ENCODE data around the gene ISG15. TPM values are rescaled to one million over a fixed set of nuclear protein-coding genes. Genes with fewer than 3 reads are reported as not detected.
A peak's percentile ranks its signal among the peaks of the same experiment; 100 is the strongest.

ISG15 gene
- total RNA-seq, 1 donor from 2014 or later = 22.3 TPM

DNA sequence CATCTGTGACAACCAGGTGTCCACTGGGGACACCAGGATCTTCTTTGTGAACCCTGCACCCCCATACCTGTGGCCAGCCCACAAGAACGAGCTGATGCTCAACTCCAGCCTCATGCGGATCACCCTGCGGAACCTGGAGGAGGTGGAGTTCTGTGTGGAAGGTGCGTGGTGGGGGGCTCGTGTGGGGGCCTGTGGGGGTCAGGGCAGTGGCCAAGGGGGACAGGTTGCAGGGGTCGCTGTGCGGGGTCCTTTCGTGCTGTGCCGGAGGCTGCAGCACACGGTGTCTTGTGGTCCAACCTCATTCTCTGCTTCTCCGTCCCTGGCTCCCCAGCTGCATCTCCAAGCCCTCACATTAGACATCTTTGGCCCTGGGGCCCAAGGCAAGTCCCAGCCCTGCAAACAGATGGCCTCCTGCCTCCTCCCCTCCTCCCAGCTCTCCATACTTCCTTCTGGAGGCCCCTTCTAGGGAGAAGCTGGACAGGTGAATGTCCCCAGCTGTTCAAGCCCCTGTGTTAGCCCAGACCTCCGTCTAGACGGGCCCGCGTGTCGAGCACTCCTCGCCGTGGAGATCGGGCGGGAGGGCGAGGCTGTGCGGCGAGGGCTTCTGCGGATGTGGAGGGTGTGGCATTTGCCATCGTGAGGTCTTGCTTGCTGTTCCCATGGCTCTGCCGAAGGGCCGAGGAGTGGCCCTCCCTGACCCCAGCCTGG lies 9.2 kb downstream of the ISG15 start:
- Mint-ChIP-seq H3K9me3 (no peaks in the 10 kb centered on the region), H3K27ac (ENCODE audit: unreplicated experiment) (peak overlapping the region; percentile 19), H3K4me3 (peak overlapping the region; percentile 86), H3K36me3 (ENCODE audit: low read depth) (no peaks in the 10 kb centered on the region), H3K27me3 (ENCODE audit: low read depth) (no peaks in the 10 kb centered on the region), H3K4me1 (peaks cover 15% of the 10 kb centered on the region)
- DNase-seq (ENCODE audit: low read depth, low spot score) = no peak
- TF ChIP-seq, protein P1, sequence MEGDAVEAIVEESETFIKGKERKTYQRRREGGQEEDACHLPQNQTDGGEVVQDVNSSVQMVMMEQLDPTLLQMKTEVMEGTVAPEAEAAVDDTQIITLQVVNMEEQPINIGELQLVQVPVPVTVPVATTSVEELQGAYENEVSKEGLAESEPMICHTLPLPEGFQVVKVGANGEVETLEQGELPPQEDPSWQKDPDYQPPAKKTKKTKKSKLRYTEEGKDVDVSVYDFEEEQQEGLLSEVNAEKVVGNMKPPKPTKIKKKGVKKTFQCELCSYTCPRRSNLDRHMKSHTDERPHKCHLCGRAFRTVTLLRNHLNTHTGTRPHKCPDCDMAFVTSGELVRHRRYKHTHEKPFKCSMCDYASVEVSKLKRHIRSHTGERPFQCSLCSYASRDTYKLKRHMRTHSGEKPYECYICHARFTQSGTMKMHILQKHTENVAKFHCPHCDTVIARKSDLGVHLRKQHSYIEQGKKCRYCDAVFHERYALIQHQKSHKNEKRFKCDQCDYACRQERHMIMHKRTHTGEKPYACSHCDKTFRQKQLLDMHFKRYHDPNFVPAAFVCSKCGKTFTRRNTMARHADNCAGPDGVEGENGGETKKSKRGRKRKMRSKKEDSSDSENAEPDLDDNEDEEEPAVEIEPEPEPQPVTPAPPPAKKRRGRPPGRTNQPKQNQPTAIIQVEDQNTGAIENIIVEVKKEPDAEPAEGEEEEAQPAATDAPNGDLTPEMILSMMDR (conservative IDR thresholded peaks at IDR 0.05) = no peak

DNA sequence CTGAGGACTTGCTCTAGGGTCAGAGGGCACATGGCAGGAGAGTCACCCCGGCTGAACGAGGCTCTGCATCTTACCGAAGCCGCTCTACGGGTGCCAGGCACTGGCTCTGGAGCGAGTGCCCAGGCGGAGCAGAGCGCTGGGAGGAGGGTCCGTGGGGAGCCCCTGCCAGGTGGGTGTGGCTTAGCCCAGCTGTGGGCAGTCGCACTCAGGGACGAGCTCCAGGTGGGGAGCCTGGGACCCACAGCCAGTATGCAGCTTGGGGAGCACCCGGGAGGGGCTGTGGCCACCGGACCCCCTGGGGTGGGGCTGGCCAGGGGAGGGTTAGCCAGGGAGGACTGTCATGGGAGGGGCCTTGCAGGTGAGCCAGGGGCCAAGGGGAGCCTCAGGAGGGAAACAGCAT lies 10.4 kb downstream of the ISG15 start:
- Mint-ChIP-seq H3K27me3 (ENCODE audit: low read depth) (no peaks in the 10 kb centered on the region), H3K4me1 (peaks cover 13% of the 10 kb centered on the region), H3K36me3 (ENCODE audit: low read depth) (no peaks in the 10 kb centered on the region), H3K9me3 (no peaks in the 10 kb centered on the region), H3K4me3 (peak overlapping the region; percentile 86), H3K27ac (ENCODE audit: unreplicated experiment) (no peak overlapping the region)
- DNase-seq (ENCODE audit: low read depth, low spot score) = no peak
- TF ChIP-seq, protein P1 (conservative IDR thresholded peaks at IDR 0.05) = no peak

DNA sequence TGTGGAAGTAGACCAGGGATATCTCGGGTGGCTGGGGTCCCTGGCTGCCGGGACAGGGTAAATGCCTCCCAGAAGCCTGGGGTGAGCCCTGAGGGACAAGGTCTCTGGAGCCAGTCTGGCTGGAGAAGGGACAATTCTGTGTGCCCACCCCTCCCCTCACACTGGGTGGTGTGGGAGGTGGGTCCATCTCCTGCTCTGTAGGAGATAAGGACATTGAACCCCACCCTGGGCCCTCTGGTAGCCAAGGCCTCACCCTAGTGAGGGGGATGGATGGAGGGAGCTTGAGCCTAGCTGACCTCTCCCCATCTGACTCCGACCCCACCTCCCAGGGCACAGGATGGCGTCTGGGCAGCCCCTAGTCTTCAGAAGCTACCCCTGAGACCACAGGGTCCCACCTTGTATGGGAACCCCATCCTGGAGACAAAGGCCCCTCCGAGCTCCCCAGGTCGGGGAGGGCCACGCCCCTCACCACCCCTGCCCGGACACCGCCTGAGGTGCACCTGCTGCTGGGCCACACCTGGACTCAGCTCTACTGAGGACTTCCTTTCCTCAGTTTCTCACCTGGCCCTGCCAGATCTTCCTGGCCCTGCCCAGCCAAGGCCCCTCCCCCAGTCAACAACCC lies 11.0 kb downstream of the ISG15 start:
- no peak for DNase-seq (ENCODE audit: low read depth, low spot score)
- H3K27ac Mint-ChIP-seq (ENCODE audit: unreplicated experiment) = no peak overlapping the region

DNA sequence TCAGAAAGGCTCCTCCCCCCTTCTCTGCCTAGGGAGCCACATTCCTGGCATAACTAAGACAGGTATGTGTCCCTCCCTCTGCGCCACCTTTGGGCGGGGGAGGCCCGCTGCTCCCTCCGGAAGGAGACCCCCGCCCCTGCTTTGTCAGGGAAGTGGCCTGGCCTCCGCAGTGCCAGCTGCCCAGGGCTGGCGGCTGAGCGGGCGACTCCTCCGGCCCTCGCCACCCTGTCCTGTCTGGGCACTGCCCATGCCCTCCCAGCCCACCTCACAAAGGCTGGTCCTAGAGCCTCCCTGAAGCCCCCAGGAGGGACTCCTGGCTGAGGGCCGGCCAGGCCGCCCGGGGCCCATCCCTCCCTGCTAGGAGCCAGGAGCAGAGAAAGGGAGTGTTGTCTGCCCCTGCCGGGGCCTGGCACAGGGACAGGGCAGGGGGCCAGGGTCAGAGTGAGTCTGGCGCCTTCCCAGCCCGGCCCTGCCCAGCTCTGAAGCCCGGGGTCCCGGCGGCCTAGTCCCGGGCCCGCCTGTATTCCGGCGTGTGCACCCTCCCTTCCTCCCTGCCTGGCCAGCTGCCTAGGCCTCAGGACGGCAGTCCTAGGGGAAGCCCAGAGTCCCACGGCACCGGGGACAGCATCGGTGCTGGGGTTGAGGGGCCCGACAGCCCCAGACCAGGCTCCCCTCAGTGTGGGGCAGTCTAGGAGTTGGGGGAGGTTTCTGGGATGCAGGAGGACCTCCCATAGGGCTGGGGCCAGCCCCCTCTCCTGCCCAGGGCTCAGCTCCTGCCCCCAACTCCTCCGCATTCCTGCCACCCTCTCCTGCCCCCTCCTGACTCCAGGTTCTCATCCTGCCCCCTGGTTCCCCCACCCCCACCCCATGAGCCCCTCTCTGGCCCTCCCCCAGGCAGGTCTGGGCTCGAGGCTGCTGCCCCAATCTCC lies 11.7 kb downstream of the ISG15 start:
- no peak for DNase-seq (ENCODE audit: low read depth, low spot score)
- Mint-ChIP-seq H3K27me3 (ENCODE audit: low read depth) (no peaks in the 10 kb centered on the region), H3K4me1 (peaks cover 13% of the 10 kb centered on the region), H3K4me3 (no peak overlapping the region), H3K9me3 (no peaks in the 10 kb centered on the region), H3K36me3 (ENCODE audit: low read depth) (no peaks in the 10 kb centered on the region), H3K27ac (ENCODE audit: unreplicated experiment) (no peak overlapping the region)
- TF ChIP-seq, protein P1 (conservative IDR thresholded peaks at IDR 0.05) = no peak

More for the DNA sequence above, 11.0 kb downstream of the ISG15 start:
- peaks cover 13% of the 10 kb centered on the region for H3K4me1 Mint-ChIP-seq
- H3K4me3 Mint-ChIP-seq = peak overlapping the region; percentile 38
- no peaks in the 10 kb centered on the region for H3K9me3 Mint-ChIP-seq
- H3K27me3 Mint-ChIP-seq (ENCODE audit: low read depth) = no peaks in the 10 kb centered on the region
- TF ChIP-seq, protein P1 (conservative IDR thresholded peaks at IDR 0.05) = no peak
- H3K36me3 Mint-ChIP-seq (ENCODE audit: low read depth) = no peaks in the 10 kb centered on the region

DNA sequence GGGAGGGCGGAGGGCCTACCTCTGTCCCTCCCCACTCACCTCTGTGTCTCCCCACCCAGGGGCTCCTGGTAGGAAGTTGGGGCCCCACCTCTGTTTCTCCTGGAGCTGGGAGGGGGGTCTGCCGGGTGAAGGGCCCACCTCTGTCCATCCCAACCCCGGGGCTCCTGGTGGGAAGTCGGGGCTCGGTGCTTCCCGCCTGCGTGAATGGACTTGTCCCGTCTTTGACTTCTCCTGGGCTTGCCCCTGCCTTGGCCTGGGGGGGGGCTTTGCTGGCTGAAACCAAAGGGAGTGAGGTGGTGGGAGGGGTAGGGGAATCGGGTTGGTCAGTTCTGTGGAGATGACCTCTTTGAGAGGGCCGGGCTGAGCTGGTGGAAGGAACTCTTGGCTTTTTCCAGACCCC lies 12.4 kb downstream of the ISG15 start:
- H3K27ac Mint-ChIP-seq (ENCODE audit: unreplicated experiment) = no peak overlapping the region
- H3K27me3 Mint-ChIP-seq (ENCODE audit: low read depth) = no peaks in the 10 kb centered on the region
- TF ChIP-seq, protein P1 (conservative IDR thresholded peaks at IDR 0.05) = no peak
- no peak for DNase-seq (ENCODE audit: low read depth, low spot score)
- no peaks in the 10 kb centered on the region for H3K9me3 Mint-ChIP-seq
- H3K4me1 Mint-ChIP-seq = peaks cover 13% of the 10 kb centered on the region
- H3K4me3 Mint-ChIP-seq = peak overlapping the region; percentile 64
- no peaks in the 10 kb centered on the region for H3K36me3 Mint-ChIP-seq (ENCODE audit: low read depth)

All from neural crest cell (in vitro differentiated cells).